ENCODE data around the gene ACADS.

Gene ACADS

GRCh38 chr12:120700886-120701285 lies 24.7 kb upstream of the ACADS start:
- no peak for DNase-seq (ENCODE audit: low read depth in 2 of 2, low spot score in 1 of 2)

- no peak for DNase-seq (ENCODE audit: low read depth in 2 of 2, low spot score in 1 of 2)
Measured at GRCh38 chr12:120702637-120703036, 23.0 kb upstream of the ACADS start.

GRCh38 chr12:120703311-120703942 lies 22.2 kb upstream of the ACADS start:
- DNase-seq (ENCODE audit: low read depth in 2 of 2, low spot score in 1 of 2): no peak

DNA sequence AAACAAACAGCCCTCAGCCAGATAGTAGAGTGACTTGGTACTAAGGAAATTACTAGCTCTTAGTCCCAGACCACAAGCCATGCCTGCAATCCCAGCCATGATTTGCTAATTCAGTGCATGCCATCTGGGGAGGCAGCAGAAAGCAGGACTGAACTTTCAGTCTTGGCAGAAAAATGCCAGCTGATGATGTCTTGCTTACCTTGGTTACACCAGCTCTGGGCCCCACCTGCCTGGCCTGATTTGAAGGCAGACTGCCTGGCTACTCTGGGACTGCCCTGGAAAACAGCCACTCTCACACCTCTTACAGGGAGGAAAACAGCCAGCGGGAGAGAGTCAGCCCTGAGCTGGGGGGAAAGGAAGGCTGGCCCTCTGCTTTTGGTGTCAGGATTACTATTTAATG lies 20.0 kb upstream of the ACADS start:
- DNase-seq (ENCODE audit: low read depth in 2 of 2, low spot score in 1 of 2): no peak

GRCh38 chr12:120706029-120706428 lies 19.6 kb upstream of the ACADS start:
- no peak for DNase-seq (ENCODE audit: low read depth in 2 of 2, low spot score in 1 of 2)

- DNase-seq (ENCODE audit: low read depth in 2 of 2, low spot score in 1 of 2): no peak
Measured at GRCh38 chr12:120708651-120709050, 17.0 kb upstream of the ACADS start.

- DNase-seq (ENCODE audit: low read depth in 2 of 2, low spot score in 1 of 2): peak; percentile 46 to 57
Measured at GRCh38 chr12:120710031-120710804, 15.4 kb upstream of the ACADS start, which contains the start of gene UNC119B. Gene UNC119B, plus strand, starts transcription at chr12:120710458. Its CDS starts 17 bp downstream, at chr12:120710475.

- DNase-seq (ENCODE audit: low read depth in 2 of 2, low spot score in 1 of 2): no peak
Measured at GRCh38 chr12:120710805-120711296, 14.8 kb upstream of the ACADS start.

GRCh38 chr12:120711411-120711810 lies 14.2 kb upstream of the ACADS start:
- DNase-seq (ENCODE audit: low read depth in 2 of 2, low spot score in 1 of 2): no peak

DNA sequence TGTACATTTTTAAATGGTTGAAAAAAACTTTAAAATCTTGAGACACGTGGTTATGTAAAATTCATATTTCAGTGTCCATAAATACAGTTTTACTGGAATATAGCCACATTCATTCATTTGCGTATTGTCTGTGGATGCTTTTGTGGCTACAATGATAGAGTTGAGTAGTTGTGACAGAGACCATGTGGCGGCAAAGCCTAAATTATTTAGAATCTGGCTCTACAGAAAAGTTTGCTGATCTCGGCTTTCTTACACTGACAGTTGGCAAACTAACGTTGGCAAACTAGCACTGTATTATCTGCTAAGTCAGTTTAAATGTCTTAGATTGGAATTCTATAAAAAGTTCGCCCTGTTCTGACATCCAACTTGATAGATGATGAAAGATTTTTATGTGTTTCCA lies 13.0 kb upstream of the ACADS start:
- no peak for DNase-seq (ENCODE audit: low read depth in 2 of 2, low spot score in 1 of 2)

- peak; percentile 48 to 56 for DNase-seq (ENCODE audit: low read depth in 2 of 2, low spot score in 1 of 2)
Measured at GRCh38 chr12:120713861-120714482, 11.7 kb upstream of the ACADS start.

DNA sequence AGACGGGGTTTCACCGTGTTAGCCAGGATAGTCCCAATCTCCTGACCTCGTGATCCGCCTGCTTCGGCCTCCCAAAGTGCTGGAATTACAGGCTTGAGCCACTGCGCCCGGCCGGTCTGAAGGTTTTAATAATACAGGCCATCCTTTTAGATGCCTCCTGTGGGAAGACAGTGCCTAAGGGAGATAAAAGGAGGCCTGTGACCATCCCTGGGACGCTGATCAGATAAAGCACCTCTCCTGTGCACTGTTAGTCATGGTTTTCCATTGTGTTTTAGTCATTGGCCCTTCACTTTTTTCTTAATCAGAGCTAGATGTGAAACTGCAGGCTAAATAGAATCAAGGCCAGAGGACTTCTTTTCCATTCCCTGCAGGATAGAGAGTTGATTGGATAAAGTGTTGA lies 7.6 kb upstream of the ACADS start:
- DNase-seq (ENCODE audit: low read depth in 2 of 2, low spot score in 1 of 2): no peak

DNA sequence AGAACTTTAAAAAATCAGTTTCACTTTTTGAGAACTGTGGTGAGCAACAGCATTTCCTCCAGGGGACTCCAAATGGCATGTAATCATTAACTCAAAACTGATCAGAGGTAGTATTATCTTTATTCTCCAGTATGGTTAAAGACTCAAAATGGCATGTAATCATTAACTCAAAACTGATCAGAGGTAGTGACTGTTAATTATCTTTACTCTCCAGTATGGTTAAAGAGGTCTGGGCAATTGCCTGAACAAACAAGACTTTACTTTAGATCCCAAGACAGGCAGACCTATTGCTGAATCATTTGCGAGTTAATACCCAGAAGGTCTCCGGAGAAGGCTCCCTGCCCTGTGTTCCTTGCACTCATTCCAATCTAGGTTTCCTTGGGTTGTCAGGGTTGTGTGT lies 6.6 kb upstream of the ACADS start:
- no peak for DNase-seq (ENCODE audit: low read depth in 2 of 2, low spot score in 1 of 2)

GRCh38 chr12:120719496-120720233 lies 6.0 kb upstream of the ACADS start:
- no peak for DNase-seq (ENCODE audit: low read depth in 2 of 2, low spot score in 1 of 2)

- DNase-seq (ENCODE audit: low read depth in 2 of 2, low spot score in 1 of 2): no peak
Measured at GRCh38 chr12:120720234-120720986, 5.2 kb upstream of the ACADS start.

DNA sequence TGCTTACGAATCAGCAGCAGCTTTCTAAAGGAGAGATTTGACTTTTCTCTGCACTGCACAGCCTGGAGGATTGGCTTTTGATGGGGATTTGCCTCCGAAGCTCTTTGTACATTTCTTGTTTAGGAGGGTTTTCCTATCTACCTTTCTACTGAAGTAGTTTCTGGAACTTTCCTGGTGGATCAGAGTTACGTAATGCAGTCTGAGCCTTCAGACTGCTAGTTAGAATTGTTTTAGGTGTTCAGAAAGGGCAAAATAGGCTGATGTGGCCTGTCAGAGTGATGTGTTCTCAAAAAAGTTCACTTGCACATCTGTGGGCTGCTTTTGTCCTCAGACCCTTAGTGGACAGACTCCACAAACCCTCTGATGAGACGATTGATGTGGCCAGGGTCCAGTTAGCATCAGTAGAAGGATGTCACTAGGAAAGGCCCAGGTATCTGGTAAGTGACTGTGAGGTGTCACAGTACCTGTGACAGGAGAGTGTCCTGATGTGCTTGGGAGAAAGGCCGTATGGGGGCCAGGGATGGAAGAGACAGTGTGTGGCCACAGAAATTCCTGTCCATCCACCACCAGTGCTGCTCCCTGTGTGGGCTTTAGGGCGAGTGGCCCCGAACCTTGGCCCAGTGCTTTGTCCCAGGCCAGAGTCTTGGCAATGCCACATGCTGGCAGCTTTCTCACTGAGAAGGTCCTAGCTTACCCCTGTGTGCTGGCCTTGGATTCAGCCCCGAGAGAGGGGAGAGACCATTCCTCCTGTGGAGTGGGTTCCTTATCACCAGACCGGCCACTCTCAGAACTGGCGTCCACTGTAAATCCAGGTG lies 4.4 kb upstream of the ACADS start:
- DNase-seq (ENCODE audit: low read depth in 2 of 2, low spot score in 1 of 2): no peak

GRCh38 chr12:120721866-120722265 lies 3.8 kb upstream of the ACADS start:
- no peak for DNase-seq (ENCODE audit: low read depth in 2 of 2, low spot score in 1 of 2)

DNA sequence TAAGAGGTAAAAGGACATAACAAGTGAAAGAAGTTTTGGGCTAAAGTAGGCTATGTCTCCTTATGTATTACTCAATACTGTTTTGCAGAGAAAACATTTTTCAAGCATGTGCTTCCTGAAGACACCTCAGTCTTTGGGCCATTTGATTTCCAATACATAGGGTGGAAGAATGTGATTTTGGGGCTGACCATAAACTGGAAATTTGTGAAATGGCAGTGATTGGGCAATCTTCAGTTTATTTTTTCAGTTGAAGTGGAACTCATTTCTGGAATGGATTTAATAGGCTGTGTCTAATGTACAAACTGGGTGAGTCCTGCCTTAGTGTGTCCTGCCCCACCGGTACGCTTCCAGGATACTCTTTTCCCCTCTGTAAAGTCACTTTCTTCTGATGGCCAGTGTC lies 2.8 kb upstream of the ACADS start:
- no peak for DNase-seq (ENCODE audit: low read depth in 2 of 2, low spot score in 1 of 2)

DNA sequence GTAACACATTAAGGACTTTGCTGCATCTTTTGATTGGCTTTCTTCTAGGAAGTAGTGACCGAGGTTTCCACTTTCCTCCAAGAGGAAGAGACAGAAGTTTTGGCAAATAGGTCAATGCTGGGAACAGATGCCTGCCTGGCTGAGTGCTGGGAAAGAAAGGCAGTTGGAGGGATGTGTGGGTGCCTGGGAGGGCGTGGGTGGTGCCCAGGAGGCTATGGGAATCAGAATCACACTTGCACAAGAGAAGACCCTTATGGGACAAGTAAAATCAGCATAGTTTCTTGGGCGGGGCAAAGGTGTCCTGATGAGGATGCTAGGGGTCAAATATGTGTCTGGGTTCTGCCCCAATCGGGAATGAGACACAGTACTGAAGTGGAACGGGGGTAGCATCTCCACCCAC lies 906 bp upstream of the ACADS start:
- DNase-seq (ENCODE audit: low read depth in 2 of 2, low spot score in 1 of 2): no peak

DNA sequence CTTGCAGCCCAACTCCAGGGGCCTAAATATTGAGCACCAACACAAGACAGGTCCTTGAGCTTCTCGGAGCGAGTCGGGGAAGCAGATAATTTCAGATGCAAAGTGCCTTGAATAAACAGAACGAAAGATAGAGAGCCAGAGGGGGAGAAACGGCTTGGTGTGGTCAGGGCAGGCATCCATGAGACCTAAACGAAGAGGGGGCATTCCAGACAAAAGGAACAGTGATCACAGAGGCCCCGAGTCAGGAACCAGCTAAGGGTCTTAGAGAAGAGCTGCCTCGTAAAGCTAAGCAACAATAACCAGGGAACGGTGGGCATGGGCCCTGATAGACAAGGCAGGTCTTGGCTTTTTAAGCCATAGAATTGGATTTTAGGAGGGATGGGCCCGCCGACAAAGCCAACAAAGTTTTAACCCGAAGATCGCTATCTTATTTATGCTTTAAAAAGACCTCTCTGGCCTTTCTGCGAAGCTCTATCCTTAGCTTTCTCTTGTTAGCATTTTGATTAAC lies 421 bp upstream of the ACADS start:
- DNase-seq (ENCODE audit: low read depth in 2 of 2, low spot score in 1 of 2): no peak

All from stimulated activated CD8-positive, alpha-beta memory T cell treated with anti-CD3 and anti-CD28 coated beads, Interleukin-4, amount 100 ng/mL, for 1 hour (primary cell).